ENCODE data around the gene SLC15A1.

GRCh38 chr13:98710521-98710920, 42.0 kb downstream of the SLC15A1 start:
- TF ChIP-seq YY1 (IDR thresholded peaks at IDR 0.05; ENCODE audit: insufficient read depth, insufficient read length) = no peak
- TF ChIP-seq SUZ12 (IDR thresholded peaks at IDR 0.05; ENCODE audit: extremely low read depth, insufficient read depth, insufficient read length) = no peak

All from NT2/D1 (cell line).